AG04449 (cell line): ENCODE results near the gene FOSL2.

ENCODE experiments used
- CTCF ChIA-PET: fragments of 350-600 bp; formaldehyde crosslinking; extraction: SDS; loops from one replicate; lab custom pipeline; 2021; ENCODE audit warnings: antibody characterized with exemption; lab: Yijun Ruan, JAX
- POLR2A ChIA-PET: fragments of 400-600, 350-600 bp; formaldehyde crosslinking; extraction: SDS; loops from one replicate; lab custom pipeline; 2020; ENCODE audit warnings: antibody characterized with exemption, inconsistent platforms; lab: Yijun Ruan, JAX
- DNase-seq: peaks from one replicate; pipeline ENCODE4 v3.0.0-alpha.2; 2010; ENCODE audit warnings: low read depth, low spot score
- H3K4me3 ChIP-seq: 2 replicates; pipeline ENCODE4 v1.5.1; 2011; ENCODE audit warnings: low read depth, mild to moderate bottlenecking, control low read depth, low read length
- TF ChIP-seq, protein P1 (sequence below): IDR thresholded peaks from one replicate; pipeline ENCODE4 v1.5.1; 2011; ENCODE audit warnings: mild to moderate bottlenecking, moderate library complexity, low read length, control low read depth, inconsistent platforms; ENCODE audit not compliant: insufficient read depth; ENCODE audit errors: missing control alignments

FOSL2 gene

DNA sequence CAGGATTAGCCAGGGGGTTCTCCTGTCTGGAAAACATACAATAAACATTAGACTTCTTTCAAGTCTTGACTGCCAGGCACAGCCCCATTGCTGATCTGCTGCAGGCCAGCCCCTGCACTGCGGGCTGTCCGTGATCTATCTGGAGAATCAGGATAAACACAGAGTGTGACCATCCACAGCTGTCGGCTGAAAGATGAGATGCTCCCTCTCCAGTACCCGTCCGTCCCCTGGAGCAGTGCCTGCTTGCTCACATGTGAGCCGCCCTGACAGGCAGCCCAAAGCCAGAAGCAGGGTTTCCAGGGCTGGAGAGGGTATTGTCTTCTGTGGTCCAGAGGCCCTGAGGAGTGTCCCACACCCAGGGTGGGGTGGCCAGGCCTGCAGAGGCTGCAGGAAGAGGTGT lies 46.1 kb upstream of the FOSL2 start:
- CTCF ChIA-PET, result no interaction called here
- POLR2A ChIA-PET, result no interaction called here
- no peak for DNase-seq
- TF ChIP-seq, protein P1, sequence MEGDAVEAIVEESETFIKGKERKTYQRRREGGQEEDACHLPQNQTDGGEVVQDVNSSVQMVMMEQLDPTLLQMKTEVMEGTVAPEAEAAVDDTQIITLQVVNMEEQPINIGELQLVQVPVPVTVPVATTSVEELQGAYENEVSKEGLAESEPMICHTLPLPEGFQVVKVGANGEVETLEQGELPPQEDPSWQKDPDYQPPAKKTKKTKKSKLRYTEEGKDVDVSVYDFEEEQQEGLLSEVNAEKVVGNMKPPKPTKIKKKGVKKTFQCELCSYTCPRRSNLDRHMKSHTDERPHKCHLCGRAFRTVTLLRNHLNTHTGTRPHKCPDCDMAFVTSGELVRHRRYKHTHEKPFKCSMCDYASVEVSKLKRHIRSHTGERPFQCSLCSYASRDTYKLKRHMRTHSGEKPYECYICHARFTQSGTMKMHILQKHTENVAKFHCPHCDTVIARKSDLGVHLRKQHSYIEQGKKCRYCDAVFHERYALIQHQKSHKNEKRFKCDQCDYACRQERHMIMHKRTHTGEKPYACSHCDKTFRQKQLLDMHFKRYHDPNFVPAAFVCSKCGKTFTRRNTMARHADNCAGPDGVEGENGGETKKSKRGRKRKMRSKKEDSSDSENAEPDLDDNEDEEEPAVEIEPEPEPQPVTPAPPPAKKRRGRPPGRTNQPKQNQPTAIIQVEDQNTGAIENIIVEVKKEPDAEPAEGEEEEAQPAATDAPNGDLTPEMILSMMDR, result no peak
- no peak overlapping the region for H3K4me3 ChIP-seq

DNA sequence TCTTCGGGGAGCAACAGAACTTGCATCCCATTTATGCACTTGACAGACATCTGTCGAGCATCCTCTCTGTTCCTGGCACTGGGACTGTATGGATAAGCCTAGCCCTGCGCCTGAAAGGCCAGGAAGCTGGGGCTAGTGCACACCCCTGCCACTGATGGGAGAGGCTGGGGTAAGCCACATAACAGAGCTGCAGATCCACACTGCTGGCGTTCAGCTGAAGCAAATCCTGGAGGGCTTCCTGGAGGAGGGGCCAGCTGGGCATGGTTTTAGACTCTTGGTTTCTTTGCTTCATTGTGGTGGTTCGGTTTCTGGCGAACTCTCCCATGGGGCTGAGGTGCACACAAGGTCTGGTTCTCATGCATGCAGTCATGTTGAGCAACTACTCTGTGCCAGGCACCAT lies 45.5 kb upstream of the FOSL2 start:
- no peak overlapping the region for H3K4me3 ChIP-seq
- ChIA-PET POLR2A (no interaction called here), CTCF (interaction anchor here (1.1 kb wide), 1 partner anchor 624 kb away, joined by 3 read pairs; no protein-coding TSS in a partner anchor)
- no peak for DNase-seq
- TF ChIP-seq, protein P1, result no peak

DNA sequence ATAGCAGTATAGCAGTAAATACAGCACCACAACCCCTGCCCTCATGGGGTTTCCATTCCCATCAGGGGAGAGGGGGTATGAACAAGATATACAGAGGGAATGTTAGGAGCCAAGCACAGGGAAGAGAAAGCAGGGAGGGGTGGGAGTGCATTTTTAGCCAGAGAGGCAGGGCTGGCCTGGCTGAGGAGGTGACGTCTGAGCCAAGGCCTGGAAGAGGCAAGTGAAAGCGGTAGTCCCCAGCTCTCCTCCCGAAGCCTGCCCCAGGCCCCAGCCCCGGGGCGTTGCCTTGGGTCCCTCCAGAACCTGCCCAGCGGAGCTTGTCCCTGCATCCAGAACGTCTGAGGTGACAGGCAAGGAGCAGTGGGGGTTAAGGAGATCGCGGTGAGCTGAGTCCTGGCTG lies 45.1 kb upstream of the FOSL2 start:
- CTCF ChIA-PET, result interaction anchor here (1.1 kb wide), 1 partner anchor 625 kb away, joined by 3 read pairs; no protein-coding TSS in a partner anchor
- TF ChIP-seq, protein P1, result no peak
- no peak overlapping the region for H3K4me3 ChIP-seq
- DNase-seq, result no peak
- POLR2A ChIA-PET, result no interaction called here

DNA sequence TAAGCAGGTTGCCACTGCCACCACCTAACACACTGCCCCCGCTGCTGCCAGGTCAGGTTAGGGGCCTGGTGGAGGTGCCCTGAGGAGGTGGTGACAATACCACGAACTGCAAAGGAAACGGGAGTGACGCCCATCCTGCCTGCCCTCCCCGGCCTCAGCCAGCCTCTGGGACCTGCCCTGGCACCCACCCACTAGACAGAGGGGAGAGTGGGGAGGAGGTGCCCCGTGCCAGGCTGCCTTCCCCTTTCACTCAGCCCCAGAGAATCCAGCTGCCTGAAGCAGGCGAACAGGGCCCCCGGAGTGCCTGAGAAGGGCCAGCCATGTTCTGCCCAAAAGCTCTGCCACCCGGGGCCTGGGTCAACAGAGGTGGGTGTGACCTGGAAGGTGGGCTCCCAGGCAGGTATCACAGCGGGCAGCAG lies 44.5 kb upstream of the FOSL2 start:
- DNase-seq, result no peak
- TF ChIP-seq, protein P1, result no peak
- ChIA-PET CTCF (interaction anchor here (1.1 kb wide), 1 partner anchor 625 kb away, joined by 3 read pairs; no protein-coding TSS in a partner anchor), POLR2A (no interaction called here)
- no peak overlapping the region for H3K4me3 ChIP-seq

DNA sequence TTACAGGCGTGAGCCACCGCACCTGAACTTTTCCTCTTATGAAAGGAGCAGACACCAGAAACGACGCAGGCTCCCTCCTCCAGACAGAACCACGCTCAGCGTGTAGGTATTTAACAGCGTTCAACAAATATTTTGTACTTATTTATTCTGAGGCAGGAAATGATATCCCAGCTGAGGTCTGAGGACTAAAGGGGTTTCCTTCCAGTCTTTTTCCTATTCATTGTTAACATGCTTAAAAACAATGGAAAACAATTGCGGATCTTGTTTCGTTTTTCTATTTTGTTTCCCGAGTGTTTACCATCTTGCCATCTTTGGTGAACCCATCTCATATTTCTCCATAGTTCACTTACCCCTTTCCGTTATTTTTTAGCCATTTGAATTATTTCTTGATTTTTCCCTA lies 43.7 kb upstream of the FOSL2 start:
- TF ChIP-seq, protein P1, result no peak
- H3K4me3 ChIP-seq, result no peak overlapping the region
- ChIA-PET POLR2A (no interaction called here), CTCF (no interaction called here)
- DNase-seq, result no peak

DNA sequence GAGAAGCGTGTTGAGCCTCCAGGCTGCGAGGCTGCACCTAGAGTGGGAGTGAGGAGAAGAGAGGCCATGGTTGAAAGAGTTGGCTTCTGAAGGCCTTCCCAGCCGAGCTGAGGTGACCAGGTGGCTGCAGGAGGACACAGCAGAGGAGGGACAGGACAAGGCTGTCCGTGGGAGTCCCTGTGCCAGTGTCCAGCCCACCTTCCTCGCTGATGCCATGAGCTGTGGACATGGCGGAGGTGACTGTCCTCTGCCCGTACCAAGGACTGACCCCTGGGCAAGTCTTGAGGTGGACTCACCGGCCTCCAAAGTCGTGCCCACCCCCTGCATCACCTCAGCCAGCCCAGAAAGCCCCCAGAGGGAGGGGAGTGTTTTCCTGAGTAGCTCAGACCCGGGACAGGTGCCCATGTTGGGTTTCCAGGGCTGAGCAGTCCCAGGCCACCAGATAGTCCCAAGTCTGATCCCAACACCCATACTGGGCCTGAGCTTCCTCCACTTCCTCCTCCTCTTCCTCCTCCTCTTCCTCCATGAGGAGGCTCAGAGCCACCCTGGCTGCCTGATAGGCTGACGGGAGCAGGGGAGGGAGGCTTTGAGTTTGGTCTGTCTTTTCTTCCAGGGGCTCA lies 43.0 kb upstream of the FOSL2 start:
- TF ChIP-seq, protein P1, result no peak
- H3K4me3 ChIP-seq, result no peak overlapping the region
- no peak for DNase-seq
- POLR2A ChIA-PET, result no interaction called here
- CTCF ChIA-PET, result no interaction called here
